Heart left ventricle (tissue), 16 donors: ENCODE measurements around the gene USP8. TPM values are rescaled to one million over a fixed set of nuclear protein-coding genes. Genes with fewer than 3 reads are reported as not detected.
"Not testable (repeated sequence)": the region's sequence is repeated elsewhere in the genome, so short reads cannot be mapped to it uniquely, and the experiment has no call there.

Source experiments
- ATAC-seq, 4 donors: fragments of 200-7000 bp; cut with Tn5 transposase; one replicate each; pipeline ENCODE4 v1.9.1; 2020 to 2022; ENCODE audit warnings: moderate library complexity in 4 of 4, mild to moderate bottlenecking in 3 of 4, moderate number of reproducible peaks in 1 of 4
- DNase-seq, 5 donors: peaks; one replicate each; pipeline ENCODE4 v3.0.0-alpha.2; 2020
- H3K27ac ChIP-seq, 12 donors: fragments of 200-600 bp; sonication (generic) in 4 of 12; one replicate each; pipeline versions ENCODE4 v1.5.0 to v1.8.0; 2016 to 2022; ENCODE audit warnings: mild to moderate bottlenecking in 2 of 12
- H3K27me3 ChIP-seq, 9 donors: fragments of 200-600 bp; sonication (generic) in 2 of 9; one replicate each; pipeline versions ENCODE4 v1.5.1 to v1.8.0; 2016 to 2022; ENCODE audit warnings: mild to moderate bottlenecking in 3 of 9
- H3K36me3 ChIP-seq, 9 donors: fragments of 200-600 bp; sonication (generic) in 2 of 9; one replicate each; pipeline versions ENCODE4 v1.5.0 to v1.8.0; 2018 to 2022; ENCODE audit warnings: mild to moderate bottlenecking in 2 of 9
- H3K4me1 ChIP-seq, 12 donors: fragments of 200-600 bp; sonication (generic) in 4 of 12; one replicate each; pipeline versions ENCODE4 v1.5.0 to v1.8.0; 2016 to 2022; ENCODE audit warnings: mild to moderate bottlenecking in 3 of 12
- H3K4me3 ChIP-seq, 12 donors: fragments of 200-600 bp; sonication (generic) in 4 of 12; one replicate each; pipeline versions ENCODE4 v1.5.0 to v1.8.0; 2017 to 2022; ENCODE audit warnings: mild to moderate bottlenecking in 9 of 12, moderate library complexity in 4 of 12
- H3K9me3 ChIP-seq, 12 donors: fragments of 200-600 bp; sonication (generic) in 4 of 12; one replicate each; pipeline versions ENCODE4 v1.5.0 to v1.8.0; 2016 to 2022; ENCODE audit warnings: mild to moderate bottlenecking in 1 of 12
- POLR2A ChIP-seq, 2 donors: fragments of 450-650 bp; IDR thresholded peaks; one replicate each; pipeline ENCODE4 v1.6.1; 2017; ENCODE audit warnings: antibody characterized with exemption in 2 of 2, mild to moderate bottlenecking in 2 of 2, moderate library complexity in 2 of 2
- WGBS, 4 donors: extraction: QIAGEN DNeasy Blood & Tissue Kit in 2 of 4; methylation state at CpG; one replicate each; pipeline versions ENCODE4 v1.1.5 to v1.1.7; 2013 to 2018; 5-methylcytosine and 5-hydroxymethylcytosine counted together
- intact Hi-C, 10 donors: fragments of 100-400 bp; cut with DNase I; formaldehyde crosslinking; loops; one replicate each; pipeline versions ENCODE4 v1.11.1 to v1.14.2; 2022
- polyA plus RNA-seq, 2 donors: library from polyadenylated mRNA; stranded (reverse); fragments of 200-250 nt; gene quantifications; one replicate each; pipeline ENCODE4 v1.2.3, GENCODE V29; 2013
- total RNA-seq, 9 donors: library from RNA; depleted of rRNA in 2 of 9; stranded (reverse); fragments of >200 nt in 2 of 9; fragmentation: NEBNext Ultra II Directional in 3 of 9; extraction: Animal tissue kit (Norgen Biotek cat#: 25700) in 3 of 9; gene quantifications; one replicate each; pipeline versions ENCODE4 v1.1.0 to v1.2.4, GENCODE V29; 2016 to 2023
- TF ChIP-seq, protein P1 (sequence below), 12 donors: fragments of 200-600 bp; sonication (generic) in 4 of 12; IDR thresholded peaks; one replicate each; pipeline versions ENCODE4 v1.5.0 to v1.8.0; 2018 to 2022; ENCODE audit warnings: antibody characterized with exemption in 12 of 12, mild to moderate bottlenecking in 5 of 12
- donor health status: ischemic (EF 13 %, LVEDD 7.1; RV severe dilation, severe dysfunction).
- donor health status: healthy with polysubstance abuse.
- donor health status: DM: no; HTN: yes; CAD: no.
- donor health status: DM: no; HTN: no; CAD: no.
- donor health status: ischemic (EF 25% LVEDD 6.9; RV normal size, moderate dysfunction).
- donor health status: ischemic (EF 25% LVEDD 5.7; RV mildly dilated, moderate dysfunction).
- donor health status: healthy.
- donor health status: DM: yes; HTN: yes; CAD: no.
- donor health status: ischemic (EF 35%, LVEDD 5.7; RV mildly dilated, moderate dysfunction).
- donor health status: nonischemic (EF 11% LVEDD 7.7; RV severe dilation, severe dysfunction).
- donor health status: DM: yes; HTN: yes; CAD: no.
- donor health status: PGD.
- donor health status: ischemic (EF 29% LVEDD 5.4; RV normal size, mild dysfunction).
- donor health status: nonischemic (EF 23%, LVEDD 6.1; RV moderate dilation, normal function).

The USP8 gene
- total and polyA plus RNA-seq, 11 donors, result 12.6 to 53.3 (median 40.8) TPM

DNA sequence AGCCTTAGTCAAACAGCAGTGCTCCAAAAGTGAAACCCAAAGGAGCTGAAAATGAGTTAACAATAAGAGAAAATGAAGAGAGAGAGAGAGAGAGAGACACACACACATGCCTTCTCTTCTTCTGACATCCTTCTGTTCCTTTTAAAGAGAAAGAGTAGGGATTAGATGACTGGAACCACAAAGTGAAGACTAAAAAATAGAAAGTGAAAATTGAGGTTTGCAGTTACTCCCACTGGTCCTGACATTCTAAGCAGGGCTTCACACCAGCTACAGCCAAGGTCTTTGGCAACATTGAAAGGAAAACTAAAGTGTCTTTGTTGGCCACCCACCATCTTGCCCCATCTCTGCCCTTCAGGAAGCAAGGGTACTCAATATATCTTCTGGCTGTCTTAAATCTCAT, 63.1 kb downstream of the USP8 start:
- Histone ChIP-seq H3K4me1 (peaks cover 0 to 4% (median 0%) of the 10 kb centered on the region in 12 donors), H3K27me3 (no peaks in the 10 kb centered on the region), H3K27ac (no peak overlapping the region), H3K36me3 (peaks cover 0 to 100% (median 92%) of the 10 kb centered on the region in 9 donors), H3K4me3 (no peak overlapping the region), H3K9me3 (no peaks in the 10 kb centered on the region)
- intact Hi-C loops, result no loop called here
- DNase-seq, result no peak
- ATAC-seq, result no peak
- TF ChIP-seq POLR2A (IDR thresholded peaks at IDR 0.05), result no peak
- TF ChIP-seq, protein P1, sequence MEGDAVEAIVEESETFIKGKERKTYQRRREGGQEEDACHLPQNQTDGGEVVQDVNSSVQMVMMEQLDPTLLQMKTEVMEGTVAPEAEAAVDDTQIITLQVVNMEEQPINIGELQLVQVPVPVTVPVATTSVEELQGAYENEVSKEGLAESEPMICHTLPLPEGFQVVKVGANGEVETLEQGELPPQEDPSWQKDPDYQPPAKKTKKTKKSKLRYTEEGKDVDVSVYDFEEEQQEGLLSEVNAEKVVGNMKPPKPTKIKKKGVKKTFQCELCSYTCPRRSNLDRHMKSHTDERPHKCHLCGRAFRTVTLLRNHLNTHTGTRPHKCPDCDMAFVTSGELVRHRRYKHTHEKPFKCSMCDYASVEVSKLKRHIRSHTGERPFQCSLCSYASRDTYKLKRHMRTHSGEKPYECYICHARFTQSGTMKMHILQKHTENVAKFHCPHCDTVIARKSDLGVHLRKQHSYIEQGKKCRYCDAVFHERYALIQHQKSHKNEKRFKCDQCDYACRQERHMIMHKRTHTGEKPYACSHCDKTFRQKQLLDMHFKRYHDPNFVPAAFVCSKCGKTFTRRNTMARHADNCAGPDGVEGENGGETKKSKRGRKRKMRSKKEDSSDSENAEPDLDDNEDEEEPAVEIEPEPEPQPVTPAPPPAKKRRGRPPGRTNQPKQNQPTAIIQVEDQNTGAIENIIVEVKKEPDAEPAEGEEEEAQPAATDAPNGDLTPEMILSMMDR (IDR thresholded peaks at IDR 0.05), result no peak

DNA sequence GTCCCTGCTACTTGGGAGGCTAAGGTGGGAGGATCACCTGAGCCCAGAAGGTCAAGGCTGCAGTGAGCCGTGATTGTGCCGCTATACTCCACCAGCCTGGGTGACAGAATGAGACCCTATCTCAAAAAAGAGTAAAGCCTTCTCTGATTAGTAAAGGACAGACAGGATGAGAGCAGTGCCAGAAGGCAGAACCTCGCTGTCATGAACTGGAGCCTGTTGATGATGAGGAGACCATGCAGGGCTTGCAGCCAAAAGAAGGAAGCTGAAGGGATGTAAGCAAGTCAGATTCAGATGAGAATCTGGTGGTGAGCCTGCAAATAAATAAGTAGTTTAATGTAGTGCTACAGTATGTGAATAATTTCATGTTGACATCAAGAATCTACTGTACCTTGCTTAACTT, 69.4 kb downstream of the USP8 start:
- H3K4me3 ChIP-seq, result no peak overlapping the region
- peak in 3 of 4 donors; percentile 36 to 67 (median 61) for ATAC-seq
- DNase-seq, result peak in 1 of 5 donors; percentile 27

DNA sequence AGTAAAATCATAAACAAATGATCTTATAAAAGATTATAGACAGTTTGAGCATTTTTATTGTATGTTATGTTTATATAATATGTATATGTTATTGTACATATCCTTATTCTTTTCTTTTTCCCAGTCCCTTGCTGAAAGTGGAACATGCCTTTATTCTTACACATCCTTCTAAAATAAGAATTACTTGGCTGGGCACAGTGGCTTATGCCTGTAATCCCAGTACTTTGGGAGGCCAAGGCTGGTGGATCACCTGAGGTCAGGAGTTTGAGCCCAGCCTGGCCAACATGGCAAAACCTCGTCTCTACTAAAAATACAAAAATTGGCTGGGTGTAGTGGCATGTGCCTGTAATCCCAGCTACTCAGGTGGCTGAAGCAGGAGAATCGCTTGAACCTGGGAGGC, 70.3 kb downstream of the USP8 start:
- peaks cover 0 to 100% (median 99%) of the 10 kb centered on the region in 9 donors for H3K36me3 ChIP-seq
- intact Hi-C loops, result loop anchor here in 4 of 10 donors (10.0 kb wide), 3 partner anchors 80 to 150 kb away; no protein-coding TSS in a partner anchor
- H3K4me1 ChIP-seq, H3K27ac ChIP-seq, H3K27me3 ChIP-seq, H3K9me3 ChIP-seq, H3K4me3 ChIP-seq, DNase-seq: not testable (repeated sequence)
- WGBS, 4 donors, result 57 to 79% (median 71%) methylated on average over 2 of the region's 2 CpGs
- ATAC-seq, result peak in 2 of 4 donors; percentile 36 to 54

More for the DNA sequence above, 69.4 kb downstream of the USP8 start:
- Histone ChIP-seq H3K9me3 (no peaks in the 10 kb centered on the region), H3K27me3 (no peaks in the 10 kb centered on the region), H3K27ac (no peak overlapping the region), H3K36me3 (peaks cover 0 to 100% (median 99%) of the 10 kb centered on the region in 9 donors), H3K4me1 (peaks cover 0 to 4% (median 0%) of the 10 kb centered on the region in 12 donors)
- intact Hi-C loops, result loop anchor here in 4 of 10 donors (10.0 kb wide), 3 partner anchors 81 to 151 kb away; no protein-coding TSS in a partner anchor
- 62 to 79% (median 63%) methylated on average over 3 of the region's 3 CpGs for WGBS, 4 donors
- TF ChIP-seq, protein P1 (IDR thresholded peaks at IDR 0.05), result no peak
- TF ChIP-seq POLR2A (IDR thresholded peaks at IDR 0.05), result no peak

DNA sequence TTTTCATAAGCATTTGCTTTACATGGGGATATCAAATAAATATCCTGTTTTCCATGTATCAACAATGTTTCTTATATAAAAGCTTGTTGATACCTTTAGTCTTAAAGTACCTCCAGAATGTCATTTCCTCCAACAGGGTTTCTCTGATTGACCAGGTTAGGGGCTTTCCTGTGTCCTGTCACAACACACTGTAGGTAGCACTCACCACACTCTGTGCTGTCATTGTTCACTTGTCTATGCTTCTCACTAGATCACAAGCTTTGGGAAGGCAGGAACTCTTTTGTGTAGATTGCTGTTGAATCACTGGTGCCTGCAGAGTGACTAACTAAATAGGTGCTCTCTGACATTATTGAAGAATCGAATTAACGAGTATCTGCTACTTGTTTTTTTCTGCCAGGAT, 72.5 kb downstream of the USP8 start:
- no peaks in the 10 kb centered on the region for H3K9me3 ChIP-seq
- no peaks in the 10 kb centered on the region for H3K27me3 ChIP-seq
- intact Hi-C loops, result loop anchor here in 4 of 10 donors (10.0 kb wide), 3 partner anchors 78 to 148 kb away; no protein-coding TSS in a partner anchor
- H3K27ac ChIP-seq, result no peak overlapping the region
- no peak overlapping the region for H3K4me3 ChIP-seq
- DNase-seq (no peak), ATAC-seq (no peak)
- WGBS, 4 donors, result 94 to 97% (median 95%) methylated on average over 2 of the region's 2 CpGs
- peaks cover 0 to 100% (median 97%) of the 10 kb centered on the region in 9 donors for H3K36me3 ChIP-seq
- peaks cover 0 to 4% (median 0%) of the 10 kb centered on the region in 12 donors for H3K4me1 ChIP-seq
- no peak for TF ChIP-seq POLR2A (IDR thresholded peaks at IDR 0.05)
- TF ChIP-seq, protein P1 (IDR thresholded peaks at IDR 0.05), result no peak

DNA sequence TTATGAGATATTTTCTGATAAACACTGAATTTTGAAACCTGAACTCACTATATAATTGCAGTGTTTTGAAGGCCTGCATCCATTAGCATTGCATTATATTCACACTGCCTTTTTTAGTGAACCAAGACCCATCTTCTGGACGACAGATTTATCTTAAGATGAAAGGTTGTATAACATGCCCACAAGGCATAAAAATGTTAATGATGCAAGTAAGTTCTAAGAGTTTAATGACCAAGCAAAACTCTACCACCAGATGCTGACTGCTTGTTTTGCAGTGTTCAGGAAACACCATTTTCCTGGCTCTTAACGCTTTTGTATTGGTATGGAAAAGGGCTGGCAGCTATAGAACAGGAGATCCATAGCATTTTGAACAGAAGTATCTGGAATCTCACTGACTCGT, 76.1 kb downstream of the USP8 start:
- TF ChIP-seq, protein P1 (IDR thresholded peaks at IDR 0.05), result no peak
- no peak for TF ChIP-seq POLR2A (IDR thresholded peaks at IDR 0.05)
- H3K9me3 ChIP-seq, result no peaks in the 10 kb centered on the region
- intact Hi-C loops, result no loop called here
- 63 to 65% (median 64%) methylated on average over 3 of the region's 3 CpGs for WGBS, 4 donors
- DNase-seq, result no peak
- H3K27ac ChIP-seq, result no peak overlapping the region
- H3K36me3 ChIP-seq, result peaks cover 0 to 92% (median 83%) of the 10 kb centered on the region in 9 donors
- no peaks in the 10 kb centered on the region for H3K4me1 ChIP-seq
- no peak overlapping the region for H3K4me3 ChIP-seq
- no peak for ATAC-seq
- H3K27me3 ChIP-seq, result no peaks in the 10 kb centered on the region
